IMR-90 (cell line): ENCODE data around the gene MMGT1. TPM values are rescaled to one million over a fixed set of nuclear protein-coding genes. Genes with fewer than 3 reads are reported as not detected.
A peak's percentile ranks its signal among the peaks of the same experiment; 100 is the strongest.

Experiments
- ATAC-seq: fragments of 200-7000 bp; cut with Tn5 transposase; 2 replicates; pipeline ENCODE4 v1.9.1; 2020; ENCODE audit warnings: low read depth, mild to moderate bottlenecking, moderate library complexity
- BruUV-seq: library from RNA; stranded (reverse); fragments of 400-500 nt; replicated peaks from 2 replicates; lab custom pipeline; 2021; lab: Mats Ljungman, UMichigan
- CTCF ChIA-PET: fragments of 300-600 bp; formaldehyde crosslinking; extraction: SDS; loops from one replicate; lab custom pipeline; 2021; ENCODE audit warnings: antibody characterized with exemption; lab: Yijun Ruan, JAX
- POLR2A ChIA-PET: fragments of 300-600 bp; sonication (Branson Sonifier 250); formaldehyde crosslinking; loops from one replicate; lab custom pipeline; 2022; ENCODE audit warnings: antibody characterized with exemption; ENCODE audit not compliant: unreplicated experiment; lab: Charles Lee
- DNase-seq: peaks from one replicate; pipeline ENCODE4 v3.0.0; 2013
- H2AFZ ChIP-seq: replicated peaks from 2 replicates; pipeline ENCODE3; 2013; ENCODE audit warnings: low read length, mild to moderate bottlenecking; ENCODE audit not compliant: poor library complexity
- H2AK5ac ChIP-seq: 2 replicates; pipeline ENCODE4 v1.6.1; 2013; ENCODE audit warnings: low read depth, low read length, inconsistent platforms
- H2AK9ac ChIP-seq: replicated peaks from 2 replicates; pipeline ENCODE3; 2013; ENCODE audit warnings: mild to moderate bottlenecking, low read depth, low read length, moderate library complexity; ENCODE audit not compliant: poor library complexity
- H2BK120ac ChIP-seq: 2 replicates; pipeline ENCODE4 v1.6.1; 2013; ENCODE audit warnings: low read depth, low read length, inconsistent platforms
- H2BK15ac ChIP-seq: 3 replicates; pipeline ENCODE4 v1.6.1; 2013; ENCODE audit warnings: low read depth, low read length, inconsistent platforms
- H2BK20ac ChIP-seq: 2 replicates; pipeline ENCODE4 v1.6.1; 2013; ENCODE audit warnings: low read depth, mild to moderate bottlenecking, inconsistent platforms, low read length, moderate library complexity
- H2BK5ac ChIP-seq: 2 replicates; pipeline ENCODE4 v1.6.1; 2013; ENCODE audit warnings: mild to moderate bottlenecking, low read depth, low read length, inconsistent platforms; ENCODE audit not compliant: poor library complexity, severe bottlenecking
- H3K14ac ChIP-seq: replicated peaks from 2 replicates; pipeline ENCODE4 v1.6.1; 2013; ENCODE audit warnings: low read depth, low read length, inconsistent platforms
- H3K18ac ChIP-seq: 2 replicates; pipeline ENCODE4 v1.6.1; 2013; ENCODE audit warnings: low read depth, low read length, control low read depth
- H3K23ac ChIP-seq: 2 replicates; pipeline ENCODE4 v1.6.1; 2013; ENCODE audit warnings: low read depth, low read length, inconsistent platforms
- H3K27ac ChIP-seq: 2 replicates; pipeline ENCODE4 v1.5.1; 2013; ENCODE audit warnings: mild to moderate bottlenecking, control low read depth, low read length; ENCODE audit not compliant: insufficient read depth
- H3K27me3 ChIP-seq: 2 replicates; pipeline ENCODE4 v1.6.1; 2013; ENCODE audit warnings: low read length; ENCODE audit not compliant: control insufficient read depth, insufficient read depth
- H3K36me3 ChIP-seq: 2 replicates; pipeline ENCODE4 v1.6.1; 2013; ENCODE audit warnings: low read length, mixed read lengths; ENCODE audit not compliant: control insufficient read depth, insufficient read depth
- H3K4ac ChIP-seq: 2 replicates; pipeline ENCODE4 v1.6.1; 2013; ENCODE audit warnings: low read depth, low read length, inconsistent platforms
- H3K4me1 ChIP-seq: 2 replicates; pipeline ENCODE4 v1.6.1; 2013; ENCODE audit warnings: low read length, mixed read lengths; ENCODE audit not compliant: control insufficient read depth, insufficient read depth
- H3K4me2 ChIP-seq: 2 replicates; pipeline ENCODE4 v1.6.1; 2013; ENCODE audit warnings: low read depth, mild to moderate bottlenecking, control low read depth, low read length, moderate library complexity
- H3K4me3 ChIP-seq: 2 replicates; pipeline ENCODE4 v1.5.1; 2013; ENCODE audit warnings: low read depth, mild to moderate bottlenecking, control low read depth, low read length, moderate library complexity; ENCODE audit not compliant: insufficient read depth
- H3K56ac ChIP-seq: 2 replicates; pipeline ENCODE4 v1.6.1; 2013; ENCODE audit warnings: low read length, inconsistent platforms; ENCODE audit not compliant: insufficient read depth; ENCODE audit errors: extremely low read depth
- H3K79me1 ChIP-seq, 2 experiments: 2 replicates each; pipeline ENCODE4 v1.6.1; 2013; ENCODE audit warnings: low read length in 2 of 2, inconsistent platforms in 1 of 2, low read depth in 1 of 2
- H3K9ac ChIP-seq: 2 replicates; pipeline ENCODE4 v1.6.1; 2013; ENCODE audit warnings: low read depth, low read length, control low read depth
- H3K9me1 ChIP-seq: 2 replicates; pipeline ENCODE4 v1.6.1; 2013; ENCODE audit warnings: low read length, inconsistent platforms; ENCODE audit not compliant: insufficient read depth
- H3K9me3 ChIP-seq: 2 replicates; pipeline ENCODE4 v1.6.1; 2013; ENCODE audit warnings: low read length; ENCODE audit not compliant: control insufficient read depth, insufficient read depth
- H4K20me1 ChIP-seq: 2 replicates; pipeline ENCODE4 v1.6.1; 2013; ENCODE audit warnings: low read length, inconsistent platforms; ENCODE audit not compliant: insufficient read depth
- H4K5ac ChIP-seq: 2 replicates; pipeline ENCODE4 v1.6.1; 2013; ENCODE audit warnings: mild to moderate bottlenecking, low read depth, low read length, control low read depth
- H4K8ac ChIP-seq, 2 experiments: 2 replicates each; pipeline ENCODE4 v1.6.1; 2013; ENCODE audit warnings: low read depth in 2 of 2, low read length in 2 of 2, control low read depth in 1 of 2, inconsistent platforms in 1 of 2
- H4K91ac ChIP-seq: 2 replicates; pipeline ENCODE4 v1.6.1; 2013; ENCODE audit warnings: low read depth, low read length, inconsistent platforms; ENCODE audit not compliant: insufficient read depth
- MAZ ChIP-seq: IDR thresholded peaks from 2 replicates; pipeline ENCODE4 v1.6.1; 2012; ENCODE audit warnings: low read depth, mild to moderate bottlenecking, low read length, improper control_type of control experiment, moderate library complexity, borderline replicate concordance
- SMC3 ChIP-seq: fragments of 150-350 bp; IDR thresholded peaks from 2 replicates; pipeline ENCODE4 v1.6.1; 2016; ENCODE audit warnings: low read depth, mild to moderate bottlenecking, antibody characterized with exemption, low read length, moderate library complexity
- USF2 ChIP-seq: fragments of 150-350 bp; IDR thresholded peaks from 2 replicates; pipeline ENCODE4 v1.6.1; 2017; ENCODE audit warnings: mild to moderate bottlenecking, antibody characterized with exemption, low read length, low read depth
- WGBS, 2 experiments: methylation state at CpG; one replicate each; pipeline versions ENCODE4 v1.1.5 to v1.1.7; 2013; ENCODE audit warnings: missing lambda C conversion rate in 2 of 2; ENCODE audit not compliant: insufficient read length in 1 of 2; ENCODE audit errors: extremely low coverage in 2 of 2; 5-methylcytosine and 5-hydroxymethylcytosine counted together
- dilution Hi-C: fragments of 300-500 bp; cut with HindIII; formaldehyde crosslinking; loops from one replicate; pipeline ENCODE4 v1.14.3; 2018; ENCODE audit warnings: low sequenced_read_pairs; ENCODE audit not compliant: unreplicated experiment
- in situ Hi-C: fragments of 300-500 bp; cut with MboI; formaldehyde crosslinking; loops from 3 replicates; pipeline ENCODE4 v1.14.3; 2019; ENCODE audit warnings: low sequenced_read_pairs, inconsistent platforms, mixed read lengths
- intact Hi-C: fragments of 100-400 bp; cut with micrococcal nuclease; formaldehyde crosslinking; loops from 2 replicates; pipeline ENCODE4 v1.10.0; 2022
- polyA plus RNA-seq, 3 experiments: library from polyadenylated mRNA; depleted of rRNA; stranded (reverse); fragments of >200 nt; gene quantifications; 2 replicates each; pipeline ENCODE4 v1.2.3, GENCODE V29; 2012; ENCODE audit warnings: low replicate concordance in 1 of 3
- total RNA-seq: library from RNA; depleted of rRNA; stranded (reverse); fragments of >200 nt; gene quantifications from 2 replicates; pipeline ENCODE4 v1.2.3, GENCODE V29; 2012
- TF ChIP-seq, protein P1 (sequence below): fragments of 150-350 bp; IDR thresholded peaks from 2 replicates; pipeline ENCODE4 v1.6.1; 2016; ENCODE audit warnings: low read depth, mild to moderate bottlenecking, low read length, moderate library complexity, borderline replicate concordance

The MMGT1 gene
- total and polyA plus RNA-seq, 2 of the 4 experiments (the other 2 are of a cell fraction), result 7.5 to 8.1 TPM

- in situ Hi-C loops, result loop anchor here (25.0 kb wide), 1 partner anchor 502 kb away; the partner anchor contains the start of genes BRS3 and HTATSF1
Measured at GRCh38 chrX:135985157-135985972, 11.6 kb upstream of the MMGT1 start, which contains the start of gene SLC9A6. Gene SLC9A6, plus strand, starts transcription at chrX:135985435. Its CDS starts 224 bp downstream, at chrX:135985659.

More at GRCh38 chrX:135985157-135985972, 11.6 kb upstream of the MMGT1 start, which contains the start of gene SLC9A6:
- ChIA-PET POLR2A (interaction anchor here (0.7 kb wide), 1 partner anchor 22 kb away, joined by 3 read pairs; no protein-coding TSS in a partner anchor), CTCF (interaction anchor here (1.4 kb wide), 1 partner anchor 43 kb away, joined by 5 read pairs; no protein-coding TSS in a partner anchor)
- H2BK120ac ChIP-seq, result peak within 1 kb of the TSS; percentile 44
- H3K4me1 ChIP-seq, result peaks cover 2% of the 10 kb centered on the region; the same call in 1 of the 2 replicates
- H3K14ac ChIP-seq, result peak within 1 kb of the TSS; percentile 73
- H3K36me3 ChIP-seq, result no peaks in the 10 kb centered on the region
- H3K4me2 ChIP-seq, result peak within 1 kb of the TSS; percentile 95
- intact Hi-C loops, result no loop called here
- no peak within 1 kb of the TSS for H2AK9ac ChIP-seq
- no peaks in the 10 kb centered on the region for H3K9me3 ChIP-seq
- H2BK5ac ChIP-seq, result peak within 1 kb of the TSS; percentile 41
- peaks cover 0 to 7% of the 10 kb centered on the region in 2 experiments; a peak in 1 of 4 replicates for H3K79me1 ChIP-seq
- peak within 1 kb of the TSS; percentile 54 for H3K56ac ChIP-seq
- no peaks in the 10 kb centered on the region for H4K20me1 ChIP-seq
- dilution Hi-C loops, result no loop called here
- H2AFZ ChIP-seq, result peak within 1 kb of the TSS; percentile 90
- peak within 1 kb of the TSS; percentile 91 for H4K5ac ChIP-seq
- no TSS peak for BruUV-seq
- peak; percentile 91 for ATAC-seq
- H3K23ac ChIP-seq, result peak within 1 kb of the TSS; percentile 82
- H3K27me3 ChIP-seq, result no peaks in the 10 kb centered on the region
- H2BK20ac ChIP-seq, result peak within 1 kb of the TSS; percentile 84; the same call in 1 of the 2 replicates
- peak within 1 kb of the TSS; percentile 80 for H4K8ac ChIP-seq
- H3K18ac ChIP-seq, result peak within 1 kb of the TSS; percentile 90
- no peak within 1 kb of the TSS for H2AK5ac ChIP-seq
- peak within 1 kb of the TSS; percentile 79 for H4K91ac ChIP-seq
- DNase-seq, result peak; percentile 17
- peak within 1 kb of the TSS; percentile 65; the same call in 1 of the 3 replicates for H2BK15ac ChIP-seq
- peak within 1 kb of the TSS; percentile 87 for H3K4me3 ChIP-seq
- peak within 1 kb of the TSS; percentile 93 for H3K9ac ChIP-seq
- H3K27ac ChIP-seq, result peak within 1 kb of the TSS; percentile 81
- no peaks in the 10 kb centered on the region for H3K9me1 ChIP-seq
- 40% methylated on average over 9 of the region's 68 CpGs; no CpG with 5 or more reads in 1 of the 2 experiments for WGBS, 2 experiments
- TF ChIP-seq SMC3 (no peak), USF2 (no peak), MAZ (peak; percentile 12; the same call in 1 of the 2 replicates)
- TF ChIP-seq, protein P1, sequence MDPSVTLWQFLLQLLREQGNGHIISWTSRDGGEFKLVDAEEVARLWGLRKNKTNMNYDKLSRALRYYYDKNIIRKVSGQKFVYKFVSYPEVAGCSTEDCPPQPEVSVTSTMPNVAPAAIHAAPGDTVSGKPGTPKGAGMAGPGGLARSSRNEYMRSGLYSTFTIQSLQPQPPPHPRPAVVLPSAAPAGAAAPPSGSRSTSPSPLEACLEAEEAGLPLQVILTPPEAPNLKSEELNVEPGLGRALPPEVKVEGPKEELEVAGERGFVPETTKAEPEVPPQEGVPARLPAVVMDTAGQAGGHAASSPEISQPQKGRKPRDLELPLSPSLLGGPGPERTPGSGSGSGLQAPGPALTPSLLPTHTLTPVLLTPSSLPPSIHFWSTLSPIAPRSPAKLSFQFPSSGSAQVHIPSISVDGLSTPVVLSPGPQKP, result no peak
- peak within 1 kb of the TSS; percentile 29 for H3K4ac ChIP-seq
